GM21786 (cell line): ENCODE measurements around the gene ZNF91.
"Not testable (repeated sequence)": the region's sequence is repeated elsewhere in the genome, so short reads cannot be mapped to it uniquely, and the experiment has no call there.

ENCODE experiments used
- ATAC-seq: cut with Tn5 transposase; IDR thresholded peaks from one replicate; pipeline ENCODE4 v1.9.1; 2021; ENCODE audit not compliant: unreplicated experiment

ZNF91 gene

DNA sequence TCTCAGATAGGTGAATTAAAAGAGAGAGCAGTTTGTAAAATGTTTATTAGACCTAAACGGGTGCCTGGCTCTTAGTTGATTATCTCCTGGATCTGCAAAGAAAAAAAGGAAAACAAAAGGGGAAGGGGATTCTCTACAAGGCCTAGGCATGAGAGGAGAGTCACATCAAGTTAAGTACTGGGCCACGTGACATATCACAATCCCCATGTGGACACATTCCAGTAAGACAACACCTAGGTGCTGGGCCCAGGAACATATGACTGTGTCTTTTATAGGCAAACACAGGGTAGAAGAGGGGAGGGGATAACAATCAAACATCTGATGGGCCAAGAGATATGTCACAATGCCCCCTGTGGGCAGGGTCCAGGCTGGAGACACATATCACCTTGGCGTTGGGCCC, 4.2 kb upstream of the ZNF91 start:
- ATAC-seq: no peak

DNA sequence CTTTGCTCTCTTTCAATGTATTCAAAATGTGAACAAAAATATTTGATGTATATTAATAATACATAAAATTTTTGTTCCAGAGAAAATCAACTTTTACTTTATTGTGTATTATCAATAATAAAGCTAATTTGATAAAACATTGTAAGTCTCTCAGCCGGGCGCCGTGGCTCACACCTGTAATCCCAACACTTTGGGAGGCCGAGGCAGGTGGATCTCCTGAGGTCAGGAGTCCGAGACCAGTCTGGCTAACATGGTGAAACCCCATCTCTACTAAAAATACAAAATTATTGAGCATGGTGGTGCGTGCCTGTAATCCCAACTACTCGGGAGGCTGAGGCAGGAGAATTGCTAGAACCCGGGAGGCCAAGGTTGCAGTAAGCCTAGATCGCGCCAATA, 449 bp upstream of the ZNF91 start:
- ATAC-seq: not testable (repeated sequence)

DNA sequence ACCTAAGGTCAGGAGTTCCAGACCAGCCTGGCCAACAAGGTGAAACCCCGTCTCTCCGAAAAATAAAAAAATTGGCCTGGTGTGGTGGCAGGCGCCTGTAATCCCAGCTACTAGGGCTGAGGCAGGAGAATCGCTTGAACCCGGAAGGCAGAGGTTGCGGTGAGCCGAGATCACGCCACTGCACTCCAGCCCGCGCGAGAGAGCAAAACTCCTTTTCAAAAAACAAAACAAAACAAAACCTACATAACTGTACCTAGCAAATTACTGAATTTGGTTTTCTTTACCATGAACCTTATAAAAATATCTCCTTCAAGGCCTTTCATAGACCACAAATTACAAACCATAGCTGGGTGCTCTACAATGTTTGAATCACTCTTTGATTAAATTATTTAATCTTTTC, 760 bp downstream of the ZNF91 start:
- no peak for ATAC-seq

DNA sequence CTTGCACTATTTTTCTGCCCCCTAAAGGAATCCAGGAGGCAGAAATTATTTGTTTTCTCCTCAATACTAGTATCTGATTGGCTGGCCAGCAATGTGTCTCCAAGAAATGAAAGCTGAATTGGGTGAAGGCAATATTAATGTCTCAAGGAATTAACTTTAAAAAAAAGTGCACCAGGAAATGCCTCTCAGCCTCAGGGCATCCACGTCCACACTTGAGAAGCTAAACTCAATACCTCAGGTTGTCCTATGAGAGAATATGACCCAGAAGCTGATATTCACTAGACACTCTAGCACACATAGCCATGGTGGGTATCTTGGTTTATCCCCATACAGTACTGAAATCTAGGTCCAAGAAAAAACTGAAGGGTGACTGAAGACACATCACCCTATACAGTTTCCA, 2.1 kb downstream of the ZNF91 start:
- no peak for ATAC-seq

DNA sequence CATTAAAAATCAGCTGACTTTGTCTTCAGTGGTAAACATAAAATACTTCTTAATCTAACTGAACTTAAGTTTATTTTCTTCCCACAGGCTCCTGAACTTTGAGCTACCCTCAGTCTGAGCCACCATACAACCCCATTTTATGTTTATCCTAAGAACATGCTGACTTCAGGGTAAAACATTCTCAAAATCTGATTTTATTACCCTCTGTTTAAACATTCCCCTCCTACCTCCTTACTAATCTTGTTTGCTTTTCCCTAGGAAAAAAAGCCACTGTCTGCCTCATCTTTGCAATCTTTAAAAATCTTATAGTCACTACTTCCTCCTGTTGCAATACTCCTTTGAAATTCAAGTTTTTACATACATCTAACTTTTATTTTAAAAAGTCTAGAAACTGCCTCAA, 4.0 kb downstream of the ZNF91 start:
- ATAC-seq: no peak

DNA sequence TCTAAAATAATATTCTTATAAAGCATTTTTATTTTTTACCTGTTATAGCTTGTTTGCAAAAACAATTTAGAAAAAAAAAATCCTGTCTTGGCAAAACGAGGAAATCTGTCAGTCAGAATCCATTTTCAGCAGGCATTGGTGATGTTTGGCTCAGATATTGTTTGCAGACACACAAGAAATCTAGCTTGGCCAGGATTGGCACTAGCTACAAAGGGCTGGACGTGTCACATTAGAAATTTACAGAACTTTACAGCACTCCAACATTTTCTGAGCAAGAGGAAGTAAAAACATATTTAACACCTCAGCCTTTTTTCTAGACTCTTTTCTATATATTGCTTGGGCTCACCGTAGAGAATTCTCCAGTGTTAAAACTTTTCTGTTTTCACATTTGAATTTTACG, 9.9 kb downstream of the ZNF91 start:
- no peak for ATAC-seq

DNA sequence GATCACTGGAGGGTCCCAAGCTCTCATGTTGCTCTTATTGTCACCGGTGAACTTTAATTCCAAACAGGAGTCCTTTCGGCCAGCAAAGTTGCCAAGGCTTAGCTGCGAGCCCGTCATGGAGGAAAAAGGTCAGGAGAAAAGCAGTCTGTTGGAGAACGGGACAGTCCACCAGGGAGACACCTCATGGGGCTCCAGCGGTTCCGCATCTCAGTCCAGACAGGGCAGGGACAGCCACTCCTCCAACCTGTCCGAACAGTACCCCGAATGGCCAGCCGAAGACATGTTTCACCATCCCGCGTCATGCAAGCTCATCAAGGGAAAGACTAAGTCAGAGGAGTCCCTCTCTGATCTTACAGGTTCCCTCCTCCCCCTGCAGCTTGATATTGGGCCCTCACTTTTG, 10.4 kb downstream of the ZNF91 start:
- no peak for ATAC-seq

DNA sequence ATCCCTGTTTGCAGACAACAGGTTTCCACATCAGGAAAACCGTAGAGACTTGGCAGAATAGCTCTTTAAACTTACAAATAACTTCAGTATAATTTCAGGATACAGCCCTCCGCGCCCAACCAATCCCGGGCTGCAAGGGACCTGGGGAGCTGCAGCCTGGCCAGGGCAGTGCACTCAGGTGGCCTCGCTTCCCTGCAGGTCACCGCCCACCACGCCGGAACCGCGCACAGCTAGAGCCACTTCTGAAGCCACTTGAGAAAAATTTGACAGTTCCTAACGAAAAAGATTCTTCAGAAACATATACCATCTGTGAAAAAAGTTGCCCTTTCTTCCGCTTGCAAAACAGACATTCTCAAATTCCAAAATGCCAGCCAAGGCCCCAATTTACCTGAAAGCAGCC, 11.1 kb downstream of the ZNF91 start:
- ATAC-seq: no peak

DNA sequence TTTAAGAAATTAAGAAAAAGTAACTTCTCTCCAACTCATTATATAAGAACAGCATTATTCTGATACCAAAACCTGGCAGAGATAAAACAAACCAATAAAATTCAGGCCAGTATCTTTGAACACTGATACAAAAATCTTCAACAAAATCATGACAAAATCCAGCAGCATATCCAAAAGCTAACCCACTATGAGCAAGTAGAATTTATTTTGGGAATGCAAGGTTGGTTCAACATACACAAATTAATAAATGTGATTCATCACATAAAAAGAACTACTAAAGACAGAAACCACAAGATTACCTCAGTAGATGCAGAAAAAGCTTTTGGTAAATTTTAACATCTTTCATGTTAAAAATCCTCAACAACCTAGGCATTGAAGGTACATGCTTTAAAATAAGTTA, 12.3 kb downstream of the ZNF91 start:
- no peak for ATAC-seq

DNA sequence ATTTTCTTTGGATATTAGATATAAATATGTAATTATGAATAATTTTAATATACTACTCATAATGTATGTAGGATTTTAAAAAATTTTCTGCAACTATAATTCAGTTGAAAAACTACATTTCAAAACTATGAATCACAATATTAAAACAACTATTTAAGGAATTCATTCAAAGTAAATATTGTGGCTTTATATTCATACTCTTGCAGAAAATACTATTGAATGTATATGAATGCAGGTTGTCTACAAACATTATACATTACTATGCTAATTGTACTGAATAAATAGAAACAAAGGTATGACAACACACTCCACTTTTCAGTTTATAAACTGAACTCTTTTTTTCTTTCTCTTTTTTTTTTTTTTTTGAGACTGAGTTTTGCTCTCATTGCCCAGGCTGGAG, 14.2 kb downstream of the ZNF91 start:
- ATAC-seq: no peak

DNA sequence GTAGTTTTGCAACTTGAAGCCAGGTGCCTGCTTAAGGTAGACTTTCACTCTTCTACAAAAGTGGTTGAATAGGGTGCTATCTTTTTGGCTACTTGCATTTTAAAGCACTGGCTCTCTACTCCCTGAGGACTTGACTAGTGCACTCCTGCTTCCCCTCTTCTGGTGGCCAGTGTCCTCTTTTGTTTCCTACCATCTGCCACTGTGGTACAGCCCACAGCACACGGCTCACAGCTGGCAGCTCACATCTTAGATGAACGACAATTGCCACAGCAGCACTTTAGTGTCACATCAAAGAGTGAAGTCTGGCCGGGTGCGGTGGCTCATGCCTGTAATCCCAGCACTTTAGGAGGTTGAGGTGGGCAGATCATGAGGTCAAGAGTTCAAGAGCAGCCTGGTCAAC, 15.6 kb downstream of the ZNF91 start:
- ATAC-seq: not testable (repeated sequence)

DNA sequence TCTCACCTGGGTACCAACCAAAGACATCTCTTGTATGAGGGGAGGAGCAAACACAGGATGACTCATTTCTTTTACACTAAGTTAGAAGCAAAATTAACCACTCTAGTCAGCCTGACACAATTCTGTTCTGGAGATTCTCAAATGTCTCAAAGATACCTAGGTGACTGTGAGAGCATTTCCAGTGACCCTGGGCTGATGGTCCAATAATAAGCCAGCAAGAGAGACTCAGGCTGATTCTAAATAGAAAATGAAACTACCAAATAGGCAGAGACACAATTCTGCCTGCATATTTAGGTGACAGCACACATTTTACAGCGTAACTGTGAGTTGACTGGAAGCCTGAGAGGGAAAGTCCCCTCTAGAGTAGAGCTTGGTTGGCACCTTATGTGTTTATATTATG, 16.3 kb downstream of the ZNF91 start:
- ATAC-seq: no peak

DNA sequence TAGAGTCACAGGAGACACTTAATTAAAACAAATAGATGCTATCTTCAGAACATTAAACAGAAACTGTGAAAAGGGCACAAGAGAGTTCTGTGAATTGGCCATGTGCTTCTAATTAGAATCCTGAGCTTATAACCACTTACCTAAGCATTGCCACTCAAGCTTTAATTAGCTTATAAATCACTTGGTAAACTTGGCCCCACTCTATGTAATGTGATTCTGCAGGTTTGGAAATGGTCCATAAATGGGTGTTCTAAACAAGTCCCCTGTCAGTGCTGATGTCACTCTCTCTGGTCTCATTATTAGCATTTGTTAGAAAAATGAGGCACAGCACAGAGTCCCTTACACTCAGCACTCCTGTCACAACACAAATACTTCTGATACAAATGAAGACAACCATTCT, 18.0 kb downstream of the ZNF91 start:
- ATAC-seq: no peak

DNA sequence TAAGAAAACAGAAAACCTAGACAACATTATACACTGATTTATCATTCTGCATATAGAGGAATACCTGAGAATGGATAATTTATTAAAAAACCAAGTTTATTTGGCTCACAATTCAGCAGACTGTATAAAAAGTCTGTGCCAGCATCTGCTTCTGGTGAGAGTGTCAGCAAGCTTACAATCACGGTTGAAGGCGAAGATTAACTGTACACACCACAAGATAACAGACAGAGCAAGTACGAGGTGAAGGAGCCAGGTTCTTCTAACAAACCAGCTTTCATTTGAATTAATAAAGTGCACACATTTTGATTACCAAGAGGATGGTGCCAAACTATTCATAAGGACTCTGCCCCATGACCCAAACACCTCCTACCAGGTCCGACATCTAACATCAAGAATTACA, 28.8 kb downstream of the ZNF91 start:
- ATAC-seq: no peak

DNA sequence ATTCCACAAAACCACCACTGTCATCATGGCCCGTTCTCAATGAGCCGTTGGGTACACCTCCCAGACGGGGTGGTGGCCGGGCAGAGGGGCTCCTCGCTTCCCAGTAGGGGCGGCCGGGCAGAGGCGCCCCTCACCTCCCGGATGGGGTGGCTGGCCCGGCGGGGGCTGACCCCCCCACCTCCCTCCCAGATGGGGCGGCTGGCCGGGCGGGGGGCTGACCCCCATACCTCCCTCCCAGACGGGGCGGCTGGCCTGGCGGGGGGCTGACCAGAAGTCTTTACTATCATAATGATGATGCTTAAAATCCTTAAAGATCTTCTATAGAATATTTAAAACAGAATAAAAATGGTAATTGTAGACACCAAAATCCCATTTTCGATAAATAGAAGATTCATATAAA, 29.2 kb downstream of the ZNF91 start:
- not testable (repeated sequence) for ATAC-seq

DNA sequence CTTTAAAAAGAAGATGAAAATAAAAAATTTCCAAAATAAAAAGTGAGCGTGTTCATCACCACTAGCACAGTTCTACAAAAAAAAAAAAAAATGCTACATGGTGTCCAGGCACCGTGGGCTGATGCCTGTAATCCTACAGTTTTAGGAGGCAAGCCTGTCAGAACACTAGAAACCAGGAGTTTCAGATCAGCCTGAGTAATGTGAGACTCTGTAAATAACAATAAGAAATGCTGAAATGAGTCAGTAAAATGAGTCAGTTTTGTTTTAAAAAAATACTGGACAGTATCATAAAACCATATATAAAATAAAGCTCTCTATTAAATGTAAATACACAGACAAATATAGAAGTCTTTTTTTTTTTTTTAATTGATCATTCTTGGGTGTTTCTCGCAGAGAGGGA, 30.0 kb downstream of the ZNF91 start:
- no peak for ATAC-seq

DNA sequence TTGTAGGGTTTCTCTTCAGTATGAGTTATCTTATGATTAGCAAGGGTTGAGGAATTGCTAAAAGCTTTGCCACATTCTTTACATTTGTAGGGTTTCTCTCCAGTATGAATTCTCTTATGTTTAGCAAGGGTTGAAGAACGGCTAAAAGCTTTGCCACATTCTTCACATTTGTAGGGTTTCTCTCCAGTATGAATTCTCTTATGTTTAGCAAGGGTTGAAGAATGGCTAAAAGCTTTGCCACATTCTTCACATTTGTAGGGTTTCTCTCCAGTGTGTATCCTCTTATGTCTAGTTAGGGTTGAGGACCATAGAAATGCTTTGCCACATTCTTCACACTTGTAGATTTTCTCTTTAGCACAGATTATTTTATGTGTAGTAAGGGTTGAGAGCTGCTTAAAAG, 33.4 kb downstream of the ZNF91 start:
- ATAC-seq: not testable (repeated sequence)

DNA sequence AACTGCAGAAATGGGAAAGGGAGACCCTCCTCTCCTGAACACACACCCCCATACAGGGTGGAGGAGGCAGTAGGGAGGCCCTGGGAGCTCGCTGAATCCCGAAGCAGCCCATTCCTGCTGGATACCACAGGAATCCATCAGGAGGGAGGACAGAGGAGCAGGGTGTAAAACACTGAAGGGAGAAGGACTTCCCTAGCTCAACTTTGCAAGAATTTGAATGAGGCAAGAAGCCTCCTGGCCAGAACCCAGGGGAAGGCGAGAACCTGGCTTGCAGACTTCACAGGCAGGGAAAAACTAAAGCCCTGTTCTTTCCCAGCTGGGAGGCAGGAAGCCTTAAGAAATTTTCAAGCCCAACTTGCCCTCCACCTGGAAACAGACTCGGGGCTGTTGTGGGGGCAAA, 43.5 kb downstream of the ZNF91 start:
- no peak for ATAC-seq

DNA sequence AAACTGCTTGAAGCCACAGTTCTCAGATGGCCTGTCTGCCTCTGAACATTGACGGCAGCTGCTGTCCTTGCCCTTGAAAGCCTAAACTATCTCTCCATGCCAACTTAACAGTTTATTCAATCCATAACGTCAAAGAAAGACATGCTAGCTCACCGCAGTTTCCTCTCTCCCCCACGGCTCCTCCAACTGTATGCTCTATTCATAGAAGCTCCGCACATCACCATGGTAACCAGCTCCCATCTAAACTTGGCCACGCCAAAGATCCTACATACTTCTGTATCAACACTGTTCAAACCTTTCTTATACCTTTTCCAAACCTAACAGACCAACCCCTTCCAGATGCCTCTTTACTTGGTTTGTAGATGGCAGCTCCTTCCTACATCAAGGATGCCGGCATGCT, 48.6 kb downstream of the ZNF91 start:
- no peak for ATAC-seq

DNA sequence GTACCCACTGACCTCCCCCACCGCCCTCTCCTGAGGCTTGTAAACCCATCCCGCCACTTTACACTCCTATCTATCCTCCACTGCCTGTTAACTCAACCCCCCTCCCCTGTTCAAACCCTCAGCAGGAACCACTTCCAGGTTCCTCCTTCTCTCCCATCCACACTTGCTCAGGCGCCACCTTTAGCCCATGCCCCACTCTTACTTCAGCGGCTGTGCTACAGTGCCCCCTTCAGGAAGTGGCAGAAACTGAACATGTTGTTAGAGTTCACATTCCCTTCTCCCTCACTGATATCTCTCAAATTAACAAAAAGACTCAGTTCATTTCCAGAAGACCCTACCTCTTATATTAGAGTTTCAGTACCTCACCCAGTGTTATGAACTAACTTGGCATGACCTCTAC, 49.4 kb downstream of the ZNF91 start:
- ATAC-seq: no peak

DNA sequence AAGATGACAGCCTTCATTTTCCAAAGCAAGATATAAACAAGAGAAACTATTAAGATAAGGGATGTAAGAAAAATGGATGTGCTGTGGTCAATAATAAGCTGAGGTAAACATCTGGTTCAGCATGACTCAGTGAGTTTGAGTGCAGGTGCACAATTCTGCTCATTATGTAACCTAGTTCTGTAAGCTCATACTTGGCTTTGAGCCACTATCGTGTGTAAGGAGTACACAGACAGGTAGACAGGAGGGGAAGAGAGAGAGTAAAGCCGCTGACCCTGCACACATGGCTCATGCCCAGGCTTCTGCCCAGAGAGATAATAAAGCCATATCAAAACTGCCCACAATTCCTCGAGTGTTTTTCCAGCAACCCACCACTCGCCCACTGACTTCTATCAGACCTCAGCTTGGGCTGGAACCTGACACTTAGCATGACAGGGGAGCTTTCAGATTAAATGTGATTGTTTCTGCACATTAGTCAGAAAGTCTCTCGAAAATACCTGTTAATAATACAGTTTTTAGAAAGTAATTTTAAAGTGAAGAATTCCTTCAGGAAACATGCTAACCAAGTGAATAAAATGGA, 51.7 kb downstream of the ZNF91 start:
- no peak for ATAC-seq

DNA sequence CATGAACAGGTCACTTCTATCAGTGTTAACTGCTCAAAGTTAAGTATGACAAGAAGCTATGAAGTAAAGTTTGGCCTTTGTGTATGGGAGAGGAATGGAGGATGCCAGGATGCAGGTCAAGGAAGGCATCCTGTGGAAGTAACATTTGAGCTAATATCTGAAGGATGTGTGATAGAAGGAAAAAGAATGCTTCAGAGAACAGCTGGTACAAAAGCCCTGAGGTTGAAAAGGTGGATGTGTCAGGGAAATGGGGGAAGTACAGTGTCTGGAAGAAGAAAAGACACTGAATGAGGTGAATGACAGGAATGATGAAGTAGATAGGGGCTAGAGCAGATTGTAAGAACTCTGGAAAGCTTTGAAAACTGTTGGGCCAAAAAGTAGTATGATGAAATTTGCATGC, 67.1 kb downstream of the ZNF91 start:
- ATAC-seq: no peak

DNA sequence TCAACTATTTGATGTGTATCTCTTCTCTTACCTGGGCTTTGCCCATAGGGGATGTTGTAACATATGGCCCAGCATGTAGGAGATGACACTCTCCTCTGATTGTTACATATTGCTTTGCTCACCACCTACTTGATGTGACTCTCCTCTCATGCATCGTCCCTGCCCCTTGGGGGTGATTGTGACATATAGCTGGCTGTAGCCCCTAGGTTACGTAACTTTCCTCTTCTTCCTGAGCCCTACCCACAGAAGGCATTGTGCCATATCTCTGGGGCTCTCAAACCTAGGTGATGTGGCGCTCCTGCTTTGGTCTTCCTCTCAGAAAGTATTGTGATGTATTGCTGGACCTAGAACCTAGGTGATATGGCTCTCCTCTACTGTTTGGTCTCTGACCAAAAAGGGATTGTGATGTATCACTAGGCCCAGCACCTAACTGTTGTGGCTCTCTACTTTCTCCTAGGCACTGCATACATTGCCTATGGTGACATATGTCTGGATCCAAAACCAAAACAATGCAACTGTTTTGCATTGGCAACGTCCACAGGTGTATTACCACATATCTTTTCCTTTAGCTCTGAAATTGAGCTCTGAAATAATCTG, 73.2 kb downstream of the ZNF91 start:
- no peak for ATAC-seq
